Panc1 (cell line): ENCODE data around the gene TSPAN10. TPM values are rescaled to one million over a fixed set of nuclear protein-coding genes. Genes with fewer than 3 reads are reported as not detected.

Experiments
- ATAC-seq: fragments of 200-7000 bp; cut with Tn5 transposase; 2 replicates; pipeline ENCODE4 v1.9.1; 2020; ENCODE audit warnings: mild to moderate bottlenecking, moderate library complexity
- BruUV-seq: library from RNA; stranded (reverse); fragments of 400-500 nt; replicated peaks from 2 replicates; lab custom pipeline; 2021; lab: Mats Ljungman, UMichigan
- CTCF ChIA-PET: fragments of 300-600 bp; sonication (Branson Sonifier 250); formaldehyde crosslinking; loops from one replicate; lab custom pipeline; 2022; ENCODE audit warnings: antibody characterized with exemption; lab: Charles Lee
- POLR2A ChIA-PET: fragments of 300-600 bp; sonication (Branson Sonifier 250); formaldehyde crosslinking; loops from one replicate; lab custom pipeline; 2022; ENCODE audit warnings: antibody characterized with exemption; lab: Charles Lee
- DNase-seq: peaks from one replicate; pipeline ENCODE4 v3.0.0-alpha.2; 2010; ENCODE audit warnings: low read depth, low spot score
- H3K27ac ChIP-seq: 2 replicates; pipeline ENCODE4 v1.5.1; 2011; ENCODE audit warnings: mild to moderate bottlenecking, low read length, inconsistent platforms
- H3K27me3 ChIP-seq: fragments of 200-500 bp; sonication (Bioruptor generic); 2 replicates; pipeline ENCODE4 v1.6.0; 2014; ENCODE audit warnings: low read length, inconsistent platforms; ENCODE audit not compliant: control insufficient read depth, insufficient read depth
- H3K36me3 ChIP-seq: fragments of 200-500 bp; sonication (Bioruptor generic); 2 replicates; pipeline ENCODE4 v1.5.1; 2014; ENCODE audit warnings: inconsistent platforms, mild to moderate bottlenecking, low read length, moderate library complexity; ENCODE audit not compliant: control insufficient read depth, insufficient read depth
- H3K4me1 ChIP-seq: 2 replicates; pipeline ENCODE4 v1.5.1; 2011; ENCODE audit warnings: inconsistent platforms, mild to moderate bottlenecking, low read length, moderate library complexity; ENCODE audit not compliant: control insufficient read depth, insufficient read depth
- H3K4me3 ChIP-seq, 2 experiments: 2 replicates each; pipeline ENCODE4 v1.5.1; 2011 to 2012; ENCODE audit warnings: low read depth in 2 of 2, low read length in 2 of 2, mild to moderate bottlenecking in 2 of 2, inconsistent platforms in 1 of 2, moderate library complexity in 1 of 2
- H3K9me3 ChIP-seq: fragments of 200-500 bp; sonication (Bioruptor generic); 2 replicates; pipeline ENCODE4 v1.5.1; 2014; ENCODE audit warnings: low read depth, mild to moderate bottlenecking, inconsistent platforms, low read length, moderate library complexity; ENCODE audit not compliant: control insufficient read depth, insufficient read depth
- CTCF ChIP-seq: fragments of 450-650 bp; IDR thresholded peaks from 2 replicates; pipeline ENCODE4 v1.5.1; 2017; ENCODE audit warnings: mild to moderate bottlenecking
- POLR2AphosphoS5 ChIP-seq: IDR thresholded peaks from 2 replicates; pipeline ENCODE4 v1.6.1; 2012; ENCODE audit warnings: mild to moderate bottlenecking, low read depth, low read length, moderate library complexity
- REST ChIP-seq, 2 experiments: IDR thresholded peaks; 2 replicates each; pipeline ENCODE4 v1.6.1; 2011 to 2012; ENCODE audit warnings: low read depth in 2 of 2, control low read depth in 1 of 2, low read length in 1 of 2, mild to moderate bottlenecking in 1 of 2, moderate library complexity in 1 of 2; ENCODE audit not compliant: insufficient read depth in 1 of 2
- SIN3A ChIP-seq: IDR thresholded peaks from 2 replicates; pipeline ENCODE4 v1.6.1; 2012; ENCODE audit warnings: low read depth, mild to moderate bottlenecking, low read length, moderate library complexity, borderline replicate concordance; ENCODE audit not compliant: insufficient read depth
- TCF7L2 ChIP-seq: IDR thresholded peaks from 2 replicates; pipeline ENCODE4 v1.6.1; 2011; ENCODE audit warnings: mild to moderate bottlenecking, low read depth, low read length, inconsistent platforms
- in situ Hi-C: cut with HindIII; loops from 2 replicates; pipeline ENCODE4 v1.10.0; 2016; ENCODE audit warnings: low sequenced_read_pairs, low pct_unique_long_range_greater_than_20kb
- intact Hi-C: fragments of 100-400 bp; cut with micrococcal nuclease; formaldehyde crosslinking; loops from one replicate; pipeline ENCODE4 v1.10.0; 2022; ENCODE audit not compliant: unreplicated experiment
- total RNA-seq: library from RNA; stranded (reverse); gene quantifications from one replicate; pipeline ENCODE4 v1.2.1, GENCODE V29; 2021; ENCODE audit not compliant: unreplicated experiment

The TSPAN10 gene
- total RNA-seq, 1 experiment from 2014 or later, result 4.8 TPM

GRCh38 chr17:81666092-81666341, 29.0 kb downstream of the TSPAN10 start:
- POLR2A ChIA-PET, result interaction anchor here (1.1 kb wide), 1 partner anchor 17 kb away, joined by 3 read pairs; the partner anchor contains the start of genes ARL16 and HGS
- no peaks in the 10 kb centered on the region; the same call in 1 of the 2 replicates for H3K36me3 ChIP-seq
- H3K4me3 ChIP-seq, result peak overlapping the region; percentile 86 to 88
- DNase-seq (no peak), ATAC-seq (no peak)
- H3K4me1 ChIP-seq, result peaks cover 21% of the 10 kb centered on the region
- CTCF ChIA-PET, result no interaction called here
- intact Hi-C loops (loop anchor here (5.0 kb wide), 1 partner anchor 34 kb away; no protein-coding TSS in a partner anchor), in situ Hi-C loops (no loop called here)
- peak overlapping the region; percentile 99 for H3K27ac ChIP-seq
- no peaks in the 10 kb centered on the region for H3K27me3 ChIP-seq
- TSS peak; percentile 94 for BruUV-seq
- TF ChIP-seq POLR2AphosphoS5 (no peak), REST (IDR thresholded peaks at IDR 0.05; ENCODE audit: insufficient read depth in 1 of 2, low read depth in 2 of 2, low read length in 1 of 2) (no peak), CTCF (no peak), TCF7L2 (no peak), SIN3A (no peak)
- no peaks in the 10 kb centered on the region for H3K9me3 ChIP-seq

- in situ Hi-C loops (no loop called here), intact Hi-C loops (loop anchor here (5.0 kb wide), 1 partner anchor 34 kb away; no protein-coding TSS in a partner anchor)
- H3K27ac ChIP-seq, result peak within 1 kb of the TSS; percentile 99
- peak; percentile 60 for DNase-seq
- ChIA-PET CTCF (no interaction called here), POLR2A (interaction anchor here (1.1 kb wide), 1 partner anchor 17 kb away, joined by 3 read pairs; the partner anchor contains the start of genes ARL16 and HGS)
- H3K9me3 ChIP-seq, result no peaks in the 10 kb centered on the region
- H3K4me1 ChIP-seq, result peaks cover 21% of the 10 kb centered on the region
- TF ChIP-seq SIN3A, result peak; percentile 88; the same call in 1 of the 2 replicates
- peak in 1 of 2 experiments; percentile 57; a peak in 1 of 4 replicates for TF ChIP-seq REST (IDR thresholded peaks at IDR 0.05; ENCODE audit: insufficient read depth in 1 of 2, low read depth in 2 of 2, low read length in 1 of 2)
- no peak for TF ChIP-seq CTCF
- peak; percentile 95 for TF ChIP-seq POLR2AphosphoS5
- peak; percentile 59; the same call in 1 of the 2 replicates for TF ChIP-seq TCF7L2
- no peaks in the 10 kb centered on the region for H3K27me3 ChIP-seq
- H3K4me3 ChIP-seq, result peak within 1 kb of the TSS; percentile 86 to 88
- peak; percentile 98 for ATAC-seq
- no TSS peak for BruUV-seq
- H3K36me3 ChIP-seq, result no peaks in the 10 kb centered on the region; the same call in 1 of the 2 replicates
Measured at GRCh38 chr17:81666342-81667191, 29.6 kb downstream of the TSPAN10 start, which contains the start of the genes CCDC137 and OXLD1. Gene CCDC137, plus strand, starts transcription at chr17:81666737. Its CDS starts 30 bp downstream, at chr17:81666767. Gene OXLD1, minus strand, starts transcription at chr17:81666605. Its CDS starts 28 bp downstream, at chr17:81666577.
